GM12878 (cell line): ENCODE data around the gene LRP1B. TPM values are rescaled to one million over a fixed set of nuclear protein-coding genes. Genes with fewer than 3 reads are reported as not detected.

Source experiments
- ATAC-seq: fragments of 200-7000 bp; cut with Tn5 transposase; 3 replicates; pipeline ENCODE4 v1.9.1; 2020; ENCODE audit warnings: mild to moderate bottlenecking, moderate library complexity
- BruUV-seq: library from RNA; stranded (reverse); fragments of 400-500 nt; replicated peaks from 2 replicates; lab custom pipeline; 2021; lab: Mats Ljungman, UMichigan
- CTCF ChIA-PET: fragments of 300-600 bp; sonication (Branson Sonifier 250); formaldehyde crosslinking; extraction: SDS; loops from one replicate; lab custom pipeline; 2021; ENCODE audit warnings: inconsistent platforms; lab: Yijun Ruan, JAX
- POLR2A ChIA-PET: fragments of 350-600 bp; formaldehyde crosslinking; extraction: SDS; loops from one replicate; lab custom pipeline; 2021; ENCODE audit warnings: inconsistent platforms; lab: Charles Lee
- RAD21 ChIA-PET: fragments of 300-600 bp; sonication (Branson Sonifier 250); formaldehyde crosslinking; loops from one replicate; lab custom pipeline; 2023; ENCODE audit warnings: antibody characterized with exemption; ENCODE audit not compliant: unreplicated experiment; lab: Charles Lee
- SMC1A ChIA-PET: fragments of 300-600 bp; sonication (Branson Sonifier 250); formaldehyde crosslinking; loops from one replicate; lab custom pipeline; 2023; ENCODE audit not compliant: unreplicated experiment, uncharacterized antibody; lab: Charles Lee
- DNase-seq: peaks from one replicate; pipeline ENCODE4 v3.0.0-alpha.2; 2011; ENCODE audit warnings: low read depth, low spot score
- FAIRE-seq: peaks from 3 replicates; lab custom pipeline; 2011; peaks lifted over from hg19 to GRCh38; lab: Jason Lieb, UNC
- H2AFZ ChIP-seq: 2 replicates; pipeline ENCODE4 v1.6.0; 2011; ENCODE audit warnings: low read depth, low read length, control low read depth; ENCODE audit not compliant: control insufficient read depth
- H3K27ac ChIP-seq: 2 replicates; pipeline ENCODE4 v1.5.1; 2011; ENCODE audit warnings: control low read depth; ENCODE audit not compliant: control insufficient read depth, insufficient read depth
- H3K27me3 ChIP-seq, 2 experiments: replicated peaks in 1 of 2; 2 replicates each; pipeline versions ENCODE4 v1.6.0 to v1.6.1; 2011; ENCODE audit warnings: low read length in 1 of 2; ENCODE audit not compliant: control insufficient read depth in 2 of 2, insufficient read depth in 2 of 2
- H3K36me3 ChIP-seq, 2 experiments: 2 replicates each; pipeline ENCODE4 v1.5.1; 2011; ENCODE audit warnings: low read length in 1 of 2; ENCODE audit not compliant: control insufficient read depth in 2 of 2, insufficient read depth in 2 of 2
- H3K4me1 ChIP-seq: 2 replicates; pipeline ENCODE4 v1.6.1; 2011; ENCODE audit warnings: mild to moderate bottlenecking, low read length, moderate library complexity, mixed read lengths; ENCODE audit not compliant: control insufficient read depth, insufficient read depth
- H3K4me2 ChIP-seq: 2 replicates; pipeline ENCODE4 v1.6.0; 2011; ENCODE audit warnings: control low read depth; ENCODE audit not compliant: control insufficient read depth, insufficient read depth
- H3K4me3 ChIP-seq: fragments of 200-600 bp; sonication (generic); 2 replicates; pipeline ENCODE4 v1.5.1; 2016
- H3K79me2 ChIP-seq: 2 replicates; pipeline ENCODE4 v1.6.0; 2011; ENCODE audit warnings: low read length; ENCODE audit not compliant: control insufficient read depth, insufficient read depth
- H3K9ac ChIP-seq: 2 replicates; pipeline ENCODE4 v1.8.0; 2011; ENCODE audit warnings: low read length, control low read depth, mixed read lengths; ENCODE audit not compliant: control insufficient read depth, insufficient read depth
- H3K9me3 ChIP-seq: replicated peaks from 3 replicates; pipeline ENCODE4 v1.5.1; 2011; ENCODE audit warnings: mild to moderate bottlenecking, low read length; ENCODE audit not compliant: control insufficient read depth, insufficient read depth
- H4K20me1 ChIP-seq: 2 replicates; pipeline ENCODE4 v1.6.0; 2011; ENCODE audit not compliant: control insufficient read depth, insufficient read depth
- CBFB ChIP-seq: IDR thresholded peaks from 2 replicates; pipeline ENCODE4 v1.6.1; 2016; ENCODE audit warnings: antibody characterized with exemption, low read depth
- CBX3 ChIP-seq: fragments of 200-600 bp; sonication (generic); IDR thresholded peaks from 2 replicates; pipeline ENCODE4 v1.6.1; 2016; ENCODE audit warnings: low read depth, borderline replicate concordance
- EP300 ChIP-seq, 2 experiments: fragments of 150-350 bp in 1 of 2; IDR thresholded peaks; 2 replicates each; pipeline ENCODE4 v1.6.1; 2011 to 2012; ENCODE audit warnings: low read depth in 2 of 2, low read length in 2 of 2, borderline replicate concordance in 1 of 2, improper control_type of control experiment in 1 of 2, inconsistent platforms in 1 of 2; ENCODE audit not compliant: control insufficient read depth in 1 of 2
- KLF5 ChIP-seq: fragments of 450-650 bp; IDR thresholded peaks from 2 replicates; pipeline ENCODE4 v1.6.1; 2014; ENCODE audit warnings: mild to moderate bottlenecking; ENCODE audit not compliant: partially characterized antibody
- LARP7 ChIP-seq: fragments of 450-650 bp; IDR thresholded peaks from 2 replicates; pipeline ENCODE4 v1.6.1; 2017; ENCODE audit warnings: mild to moderate bottlenecking
- NRF1 ChIP-seq: conservative IDR thresholded peaks from 2 replicates; pipeline ENCODE4 v1.6.1; 2011; ENCODE audit warnings: mild to moderate bottlenecking, low read depth, low read length, improper control_type of control experiment
- PAX8 ChIP-seq: fragments of 450-650 bp; IDR thresholded peaks from 2 replicates; pipeline ENCODE4 v1.6.1; 2017; ENCODE audit warnings: mild to moderate bottlenecking, moderate library complexity
- RUNX3 ChIP-seq: IDR thresholded peaks from 2 replicates; pipeline ENCODE4 v1.6.1; 2012; ENCODE audit warnings: low read length, inconsistent platforms
- ZNF687 ChIP-seq: fragments of 450-650 bp; IDR thresholded peaks from 2 replicates; pipeline ENCODE4 v1.6.1; 2017; ENCODE audit warnings: mild to moderate bottlenecking, moderate library complexity
- WGBS: methylation state at CpG from one replicate; pipeline ENCODE4 v1.1.6; 2016; ENCODE audit warnings: low lambda C conversion rate; ENCODE audit not compliant: insufficient replicate concordance, insufficient coverage; ENCODE audit errors: missing lambda C conversion rate; 5-methylcytosine and 5-hydroxymethylcytosine counted together
- in situ Hi-C: fragments of 300-500 bp; cut with MboI; formaldehyde crosslinking; loops from 9 replicates; pipeline ENCODE4 v1.14.3; 2018; ENCODE audit warnings: mixed read lengths
- intact Hi-C: fragments of 100-400 bp; cut with micrococcal nuclease; formaldehyde crosslinking; loops from one replicate; pipeline ENCODE4 v1.14.2; 2022; ENCODE audit not compliant: unreplicated experiment
- polyA plus RNA-seq, 11 experiments: library from polyadenylated mRNA; depleted of rRNA in 4 of 11; unstranded in 6 of 11; stranded (reverse) in 5 of 11; fragments of >200 nt; fragmentation: Nextera tagmentation in 4 of 11; fragmentation: Illumina TruSeq in 1 of 11; extraction: Ambion mirVana in 4 of 11; extraction: Trizol in 1 of 11; gene quantifications; 1 replicate in 1 of 11; 2 replicates in 10 of 11; pipeline versions ENCODE4 v1.2.1 to v1.2.3, GENCODE V29; 2011 to 2016; ENCODE audit warnings: inconsistent platforms in 2 of 11, missing spikeins in 2 of 11, low read depth in 1 of 11
- total RNA-seq, 4 experiments: library from RNA; depleted of rRNA in 3 of 4; stranded (reverse); fragments of >200 nt in 3 of 4; fragmentation: Illumina TruSeq in 1 of 4; extraction: Trizol in 1 of 4; gene quantifications; 2 replicates each; pipeline versions ENCODE4 v1.2.1 to v1.2.3, GENCODE V29; 2013 to 2021
- TF ChIP-seq, protein P1 (sequence below), 3 experiments: IDR thresholded peaks in 2 of 3; conservative IDR thresholded peaks in 1 of 3; 2 replicates each; pipeline ENCODE4 v1.5.1; 2011; ENCODE audit warnings: low read depth in 3 of 3, low read length in 3 of 3, mild to moderate bottlenecking in 3 of 3, control low read depth in 2 of 3, moderate library complexity in 2 of 3, inconsistent platforms in 1 of 3, mixed read lengths in 1 of 3; ENCODE audit not compliant: control insufficient read depth in 2 of 3, insufficient read depth in 1 of 3; ENCODE audit errors: extremely low read depth in 1 of 3
- TF ChIP-seq, protein P2 (sequence below): IDR thresholded peaks from 2 replicates; pipeline ENCODE4 v1.6.1; 2012; ENCODE audit warnings: improper control_type of control experiment, low read depth, low read length; ENCODE audit not compliant: insufficient replicate concordance

Gene LRP1B
- total and polyA plus RNA-seq, 10 of the 15 experiments (the other 5 are each of a cell fraction or from before 2014, with no cell fraction given): under 0.01 to 0.06 (median 0.03) TPM; not detected in 5

- no peak for TF ChIP-seq ZNF687
- no peak for TF ChIP-seq CBFB
- TF ChIP-seq CBX3: no peak
- TF ChIP-seq, protein P1, sequence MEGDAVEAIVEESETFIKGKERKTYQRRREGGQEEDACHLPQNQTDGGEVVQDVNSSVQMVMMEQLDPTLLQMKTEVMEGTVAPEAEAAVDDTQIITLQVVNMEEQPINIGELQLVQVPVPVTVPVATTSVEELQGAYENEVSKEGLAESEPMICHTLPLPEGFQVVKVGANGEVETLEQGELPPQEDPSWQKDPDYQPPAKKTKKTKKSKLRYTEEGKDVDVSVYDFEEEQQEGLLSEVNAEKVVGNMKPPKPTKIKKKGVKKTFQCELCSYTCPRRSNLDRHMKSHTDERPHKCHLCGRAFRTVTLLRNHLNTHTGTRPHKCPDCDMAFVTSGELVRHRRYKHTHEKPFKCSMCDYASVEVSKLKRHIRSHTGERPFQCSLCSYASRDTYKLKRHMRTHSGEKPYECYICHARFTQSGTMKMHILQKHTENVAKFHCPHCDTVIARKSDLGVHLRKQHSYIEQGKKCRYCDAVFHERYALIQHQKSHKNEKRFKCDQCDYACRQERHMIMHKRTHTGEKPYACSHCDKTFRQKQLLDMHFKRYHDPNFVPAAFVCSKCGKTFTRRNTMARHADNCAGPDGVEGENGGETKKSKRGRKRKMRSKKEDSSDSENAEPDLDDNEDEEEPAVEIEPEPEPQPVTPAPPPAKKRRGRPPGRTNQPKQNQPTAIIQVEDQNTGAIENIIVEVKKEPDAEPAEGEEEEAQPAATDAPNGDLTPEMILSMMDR (IDR thresholded peaks at IDR 0.05 in 2 of 3, conservative IDR thresholded peaks at IDR 0.05 in 1 of 3; ENCODE audit: control insufficient read depth in 2 of 3, extremely low read depth in 1 of 3, insufficient read depth in 1 of 3, low read depth in 3 of 3, low read length in 3 of 3): no peak
Measured at GRCh38 chr2:141586985-141587384, 543.8 kb downstream of the LRP1B start (continued).

- ChIA-PET SMC1A (no interaction called here), CTCF (no interaction called here)
- no peaks in the 10 kb centered on the region for H3K27me3 ChIP-seq
- TF ChIP-seq, protein P2, sequence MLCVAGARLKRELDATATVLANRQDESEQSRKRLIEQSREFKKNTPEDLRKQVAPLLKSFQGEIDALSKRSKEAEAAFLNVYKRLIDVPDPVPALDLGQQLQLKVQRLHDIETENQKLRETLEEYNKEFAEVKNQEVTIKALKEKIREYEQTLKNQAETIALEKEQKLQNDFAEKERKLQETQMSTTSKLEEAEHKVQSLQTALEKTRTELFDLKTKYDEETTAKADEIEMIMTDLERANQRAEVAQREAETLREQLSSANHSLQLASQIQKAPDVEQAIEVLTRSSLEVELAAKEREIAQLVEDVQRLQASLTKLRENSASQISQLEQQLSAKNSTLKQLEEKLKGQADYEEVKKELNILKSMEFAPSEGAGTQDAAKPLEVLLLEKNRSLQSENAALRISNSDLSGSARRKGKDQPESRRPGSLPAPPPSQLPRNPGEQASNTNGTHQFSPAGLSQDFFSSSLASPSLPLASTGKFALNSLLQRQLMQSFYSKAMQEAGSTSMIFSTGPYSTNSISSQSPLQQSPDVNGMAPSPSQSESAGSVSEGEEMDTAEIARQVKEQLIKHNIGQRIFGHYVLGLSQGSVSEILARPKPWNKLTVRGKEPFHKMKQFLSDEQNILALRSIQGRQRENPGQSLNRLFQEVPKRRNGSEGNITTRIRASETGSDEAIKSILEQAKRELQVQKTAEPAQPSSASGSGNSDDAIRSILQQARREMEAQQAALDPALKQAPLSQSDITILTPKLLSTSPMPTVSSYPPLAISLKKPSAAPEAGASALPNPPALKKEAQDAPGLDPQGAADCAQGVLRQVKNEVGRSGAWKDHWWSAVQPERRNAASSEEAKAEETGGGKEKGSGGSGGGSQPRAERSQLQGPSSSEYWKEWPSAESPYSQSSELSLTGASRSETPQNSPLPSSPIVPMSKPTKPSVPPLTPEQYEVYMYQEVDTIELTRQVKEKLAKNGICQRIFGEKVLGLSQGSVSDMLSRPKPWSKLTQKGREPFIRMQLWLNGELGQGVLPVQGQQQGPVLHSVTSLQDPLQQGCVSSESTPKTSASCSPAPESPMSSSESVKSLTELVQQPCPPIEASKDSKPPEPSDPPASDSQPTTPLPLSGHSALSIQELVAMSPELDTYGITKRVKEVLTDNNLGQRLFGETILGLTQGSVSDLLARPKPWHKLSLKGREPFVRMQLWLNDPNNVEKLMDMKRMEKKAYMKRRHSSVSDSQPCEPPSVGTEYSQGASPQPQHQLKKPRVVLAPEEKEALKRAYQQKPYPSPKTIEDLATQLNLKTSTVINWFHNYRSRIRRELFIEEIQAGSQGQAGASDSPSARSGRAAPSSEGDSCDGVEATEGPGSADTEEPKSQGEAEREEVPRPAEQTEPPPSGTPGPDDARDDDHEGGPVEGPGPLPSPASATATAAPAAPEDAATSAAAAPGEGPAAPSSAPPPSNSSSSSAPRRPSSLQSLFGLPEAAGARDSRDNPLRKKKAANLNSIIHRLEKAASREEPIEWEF: no peak
- TF ChIP-seq PAX8 (no peak), EP300 (IDR thresholded peaks at IDR 0.05; ENCODE audit: borderline replicate concordance in 1 of 2, control insufficient read depth in 1 of 2, low read depth in 2 of 2, low read length in 2 of 2) (no peak), KLF5 (no peak), CBFB (no peak), LARP7 (no peak), RUNX3 (no peak), NRF1 (no peak)
Measured at GRCh38 chr2:141582213-141582612, 548.6 kb downstream of the LRP1B start.

More at GRCh38 chr2:141582213-141582612, 548.6 kb downstream of the LRP1B start:
- DNase-seq (no peak), FAIRE-seq (no peak), ATAC-seq (no peak)
- Histone ChIP-seq H2AFZ (no peak overlapping the region), H3K9me3 (no peaks in the 10 kb centered on the region), H4K20me1 (no peaks in the 10 kb centered on the region), H3K27ac (no peak overlapping the region), H3K79me2 (no peaks in the 10 kb centered on the region), H3K4me2 (no peak overlapping the region), H3K4me3 (no peak overlapping the region), H3K36me3 (no peaks in the 10 kb centered on the region), H3K9ac (no peak overlapping the region), H3K4me1 (no peaks in the 10 kb centered on the region)
- in situ Hi-C loops (no loop called here), intact Hi-C loops (no loop called here)
- WGBS: 24% methylated on average over 3 of the region's 3 CpGs
- RAD21 ChIA-PET: no interaction called here
- BruUV-seq: no TSS peak
- POLR2A ChIA-PET: no interaction called here
